ENCODE results near the gene XXYLT1.

- TF ChIP-seq CTCF (IDR thresholded peaks at IDR 0.05) (no peak), POLR2A (IDR thresholded peaks at IDR 0.05) (no peak)
These were observed 94.2 kb downstream of the XXYLT1 start for GRCh38 chr3:195176776-195177175.
